HG02763 (cell line): ENCODE data around the gene AMOTL1.

Experiments used
- ATAC-seq: cut with Tn5 transposase; IDR thresholded peaks from one replicate; pipeline ENCODE4 v1.9.1; 2021; ENCODE audit warnings: mild to moderate bottlenecking, moderate library complexity; ENCODE audit not compliant: unreplicated experiment

The AMOTL1 gene

GRCh38 chr11:94853836-94854235 is 85.7 kb downstream of the AMOTL1 start:
- ATAC-seq: no peak

DNA sequence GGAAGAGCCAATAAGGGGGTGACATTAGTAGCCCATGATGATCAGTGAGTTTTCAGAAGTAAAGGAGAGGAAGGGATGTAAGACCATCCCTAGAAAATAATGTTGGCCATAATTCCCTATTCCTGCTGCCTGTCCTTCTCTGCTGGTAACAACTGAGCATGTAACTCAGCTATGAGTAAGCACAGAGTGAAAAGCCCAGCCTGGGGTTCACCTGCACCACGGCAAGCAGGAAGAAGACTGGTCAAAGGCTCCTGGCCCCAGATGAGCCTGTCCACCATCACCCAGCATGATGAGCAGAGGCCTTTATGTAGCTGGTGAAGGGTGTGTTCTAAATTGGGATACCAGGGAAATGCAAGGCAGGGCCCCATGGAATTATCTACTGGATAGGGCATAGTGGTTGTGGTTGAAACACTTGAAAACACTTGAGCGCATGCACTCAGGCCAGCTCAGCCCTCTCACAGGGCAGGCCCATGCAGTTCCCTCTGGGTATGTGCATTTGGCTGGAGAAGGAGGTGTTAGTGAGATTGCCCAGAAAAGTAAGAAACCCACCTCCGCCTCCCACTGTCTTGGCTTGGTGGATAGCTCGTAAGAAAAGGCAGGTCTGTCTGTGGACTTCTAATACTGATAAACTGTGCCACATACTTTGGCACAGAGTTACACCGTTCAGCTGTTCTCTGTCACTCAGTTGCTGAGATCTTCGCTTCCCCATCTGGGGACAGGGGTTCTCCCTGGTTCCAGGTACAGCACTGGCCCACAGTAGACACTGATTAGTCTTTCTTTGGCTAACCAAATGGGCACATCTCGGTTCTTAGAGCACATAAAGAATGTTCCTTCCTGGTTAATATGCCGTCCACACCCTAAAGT is 86.8 kb downstream of the AMOTL1 start:
- no peak for ATAC-seq

GRCh38 chr11:94855666-94856065 is 87.5 kb downstream of the AMOTL1 start:
- ATAC-seq: no peak

GRCh38 chr11:94856443-94856842 is 88.3 kb downstream of the AMOTL1 start:
- ATAC-seq: no peak

DNA sequence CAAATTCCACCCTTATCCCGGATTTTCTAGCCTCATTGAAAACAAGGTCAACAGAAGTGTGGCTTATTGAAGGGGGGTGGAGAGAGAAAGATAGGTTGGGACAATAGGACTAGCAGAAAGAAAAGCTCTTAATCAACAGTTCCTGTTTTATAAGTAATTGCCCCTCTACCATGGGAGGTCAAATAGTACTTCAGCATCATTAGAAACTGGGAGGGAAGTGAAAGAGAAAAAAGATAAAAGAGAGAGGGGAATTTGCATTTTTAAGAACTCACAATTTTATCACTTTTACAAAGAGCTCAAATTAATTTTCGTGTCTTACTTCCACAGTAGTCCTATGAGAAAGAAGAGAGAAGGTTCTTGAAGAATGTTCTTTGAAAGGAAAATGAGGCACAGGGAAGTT is 89.2 kb downstream of the AMOTL1 start:
- ATAC-seq: no peak

GRCh38 chr11:94858012-94858705 is 90.0 kb downstream of the AMOTL1 start:
- no peak for ATAC-seq

- ATAC-seq: no peak
Observed at GRCh38 chr11:94860333-94860732, 92.2 kb downstream of the AMOTL1 start.

GRCh38 chr11:94861306-94861845 is 93.2 kb downstream of the AMOTL1 start:
- no peak for ATAC-seq

DNA sequence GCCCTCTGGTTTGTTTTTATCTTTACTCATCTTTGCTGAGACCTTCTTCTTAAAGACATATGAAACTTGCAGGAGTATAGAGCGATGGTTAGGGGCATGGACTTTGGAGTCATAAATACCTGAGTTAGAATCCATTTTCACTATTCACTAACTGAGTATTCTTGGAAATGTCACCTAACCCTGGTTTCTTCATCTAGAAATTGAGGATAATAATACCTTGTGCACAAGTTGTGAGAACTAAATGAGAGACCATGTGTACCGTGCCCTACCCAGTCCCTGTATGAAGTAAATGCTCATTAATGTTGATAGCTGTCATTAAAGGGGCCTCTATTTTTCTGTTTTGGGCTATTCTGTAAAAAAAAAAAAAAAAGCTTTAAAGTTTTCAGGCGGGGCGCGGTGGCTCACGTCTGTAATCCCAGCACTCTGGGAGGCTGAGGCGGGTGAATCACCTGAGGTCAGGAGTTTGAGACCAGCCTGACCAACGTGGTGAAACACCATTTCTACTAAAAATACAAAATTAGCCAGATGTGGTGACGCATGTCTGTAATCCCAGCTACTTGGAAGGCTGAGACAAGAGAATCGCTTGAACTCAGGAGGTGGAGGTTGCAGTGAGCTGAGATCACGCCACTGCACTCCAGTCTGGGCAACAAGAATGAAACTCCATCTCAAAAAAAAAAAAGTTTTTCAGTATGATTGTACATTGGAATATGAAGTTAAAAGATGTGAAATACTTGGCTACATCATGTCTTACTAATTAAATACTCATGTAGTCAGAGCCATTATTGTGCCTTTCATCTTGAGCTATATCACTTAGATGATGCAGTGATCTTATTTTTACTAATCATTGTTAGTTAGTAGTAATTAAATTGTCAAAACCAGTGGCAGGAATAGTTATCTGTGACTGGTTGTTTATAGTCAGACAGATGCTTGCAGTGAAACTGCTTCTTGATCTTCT is 95.0 kb downstream of the AMOTL1 start:
- ATAC-seq: no peak

DNA sequence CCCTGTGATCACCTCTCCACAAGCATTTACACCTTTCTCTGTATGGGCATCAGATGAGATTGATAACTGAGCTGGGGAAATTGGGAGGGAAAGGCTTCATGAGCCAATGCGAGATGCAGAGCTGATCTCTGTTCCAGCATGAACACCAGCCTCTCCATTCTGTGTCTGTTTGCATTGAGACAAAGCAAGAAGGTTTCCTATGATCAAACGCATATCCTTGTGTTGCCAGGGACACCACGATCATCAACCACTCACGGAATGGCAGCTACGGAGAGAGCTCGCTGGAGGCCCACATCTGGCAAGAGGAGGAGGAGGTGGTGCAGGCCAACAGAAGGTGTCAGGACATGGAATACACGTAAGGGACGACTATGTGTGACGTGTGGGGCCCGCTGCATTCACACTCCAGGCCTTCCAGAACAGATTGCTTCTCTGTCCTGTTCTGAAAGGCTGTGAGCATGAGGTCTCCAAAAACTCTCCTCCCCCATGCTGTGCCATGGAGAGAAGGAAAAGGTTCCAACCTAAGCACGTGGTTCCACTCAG is 96.4 kb downstream of the AMOTL1 start:
- ATAC-seq: no peak

GRCh38 chr11:94866231-94866822 is 98.2 kb downstream of the AMOTL1 start:
- no peak for ATAC-seq

DNA sequence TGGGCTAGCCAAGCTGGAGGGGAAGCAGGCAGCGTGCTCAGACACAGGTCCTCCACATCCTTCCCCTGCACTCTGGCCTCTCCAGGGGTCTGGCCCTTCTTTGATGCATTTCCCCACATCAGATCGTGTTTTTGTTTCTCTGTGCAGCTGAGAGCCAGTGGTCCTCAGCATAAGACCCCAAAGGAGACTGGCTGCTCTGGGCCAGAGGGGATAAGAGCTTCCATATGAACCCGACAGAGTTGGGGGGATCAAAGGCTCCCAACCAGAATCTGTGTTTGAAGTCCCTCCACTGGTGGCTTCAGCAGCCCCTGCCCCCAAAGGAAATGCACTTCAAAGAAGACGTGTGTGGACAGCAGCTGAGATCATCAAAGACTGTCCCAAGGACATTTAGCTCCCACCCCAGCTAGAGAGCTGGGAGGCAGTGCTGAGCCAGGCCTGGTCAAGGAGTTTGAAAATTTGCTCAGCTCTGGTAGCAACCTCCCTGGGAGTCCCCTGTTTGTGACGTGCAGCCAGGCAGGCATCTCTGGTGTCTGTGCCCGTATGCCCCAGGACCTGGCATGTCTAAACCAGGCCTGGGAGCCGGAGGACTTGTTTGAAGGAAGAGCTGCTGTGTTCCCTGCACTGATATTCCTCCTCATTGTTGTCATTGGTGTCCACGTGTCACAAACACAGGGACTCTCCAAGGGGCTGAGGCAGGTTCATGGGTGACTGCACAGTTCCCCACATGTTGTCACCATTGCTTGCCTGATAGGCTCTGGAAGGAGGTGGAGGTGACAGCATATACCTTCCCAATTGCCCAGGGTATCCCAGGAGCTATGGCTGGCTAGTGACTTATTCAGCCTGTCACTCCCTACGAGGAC is 99.0 kb downstream of the AMOTL1 start:
- no peak for ATAC-seq

GRCh38 chr11:94868468-94868867 is 100.3 kb downstream of the AMOTL1 start:
- no peak for ATAC-seq

GRCh38 chr11:94869186-94869585 is 101.0 kb downstream of the AMOTL1 start:
- ATAC-seq: no peak

- ATAC-seq: no peak
Observed at GRCh38 chr11:94870422-94870821, 102.3 kb downstream of the AMOTL1 start.

DNA sequence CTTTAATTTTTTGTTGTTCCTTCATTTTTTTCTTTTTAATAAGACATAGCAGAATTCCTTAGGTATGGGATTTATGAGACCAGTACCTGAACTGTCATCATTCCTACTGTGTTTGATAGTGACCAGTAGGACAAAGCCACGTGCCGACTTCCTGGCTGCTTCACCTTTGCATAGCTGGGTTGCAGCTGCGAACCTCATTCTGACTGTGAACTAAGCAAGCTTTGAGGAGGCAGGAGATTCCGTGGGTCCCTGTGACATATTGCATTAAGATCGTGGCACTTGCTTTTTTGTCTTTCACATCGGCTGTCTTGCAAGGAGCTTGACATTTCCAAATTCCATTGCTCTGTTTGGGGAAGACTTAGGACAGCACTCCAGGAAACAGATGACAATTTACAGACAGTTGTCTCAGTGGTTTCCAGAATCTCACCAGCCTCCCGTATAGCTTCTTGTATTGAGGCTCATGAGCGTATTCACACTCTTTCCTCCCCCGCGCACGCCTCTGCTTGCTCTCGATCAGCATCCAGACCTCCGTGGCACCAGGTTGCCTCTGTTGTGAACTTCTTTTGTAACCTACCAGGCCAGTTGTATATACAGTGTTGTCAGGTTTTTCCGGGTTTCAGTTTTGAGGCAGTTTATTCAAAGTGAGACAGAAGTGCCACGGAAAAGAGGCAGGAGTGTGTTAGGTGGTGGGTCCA is 103.5 kb downstream of the AMOTL1 start:
- ATAC-seq: no peak

GRCh38 chr11:94873916-94874540 is 105.9 kb downstream of the AMOTL1 start:
- ATAC-seq: no peak

DNA sequence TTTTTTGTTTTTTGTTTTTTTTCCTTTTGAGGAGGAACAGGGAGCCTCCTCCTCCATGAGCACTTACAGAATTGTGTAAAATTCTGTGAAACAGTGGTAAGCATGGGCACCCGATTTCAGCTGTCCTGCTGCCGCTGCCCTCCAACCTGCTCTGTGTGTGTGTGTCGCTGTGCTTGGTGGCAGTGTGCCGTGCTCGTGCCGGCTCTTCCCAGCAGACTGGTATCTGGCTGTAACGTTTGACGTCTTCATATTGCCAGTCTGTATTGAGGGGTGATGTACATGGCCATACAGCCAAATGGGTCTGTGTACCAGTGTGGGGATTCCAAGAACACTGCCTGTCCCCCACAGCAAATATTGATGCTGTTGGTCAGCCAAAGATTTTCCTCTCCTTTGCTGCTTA is 108.1 kb downstream of the AMOTL1 start:
- peak; percentile 5 for ATAC-seq
